Urothelium cell line (cell line): ENCODE results near the gene FYTTD1.

Source experiments
- DNase-seq: peaks from one replicate; pipeline ENCODE4 v3.0.0; 2011; ENCODE audit warnings: low spot score, mixed read lengths
- FAIRE-seq: peaks from 2 replicates; lab custom pipeline; 2011; peaks lifted over from hg19 to GRCh38; lab: Jason Lieb, UNC

Gene FYTTD1

GRCh38 chr3:197790033-197790432, 40.4 kb downstream of the FYTTD1 start:
- FAIRE-seq (no peak), DNase-seq (no peak)

GRCh38 chr3:197791113-197791891, 41.6 kb downstream of the FYTTD1 start, which contains the start of gene LRCH3:
LRCH3 (plus strand) TSS chr3:197791254; CDS start chr3:197791279, 25 bp downstream.
- FAIRE-seq: no peak
- peak; percentile 94 for DNase-seq

GRCh38 chr3:197791892-197792647, 42.4 kb downstream of the FYTTD1 start:
- no peak for FAIRE-seq

GRCh38 chr3:197793247-197793646, 43.6 kb downstream of the FYTTD1 start:
- DNase-seq (peak; percentile 2), FAIRE-seq (no peak)

More at GRCh38 chr3:197791892-197792647, 42.4 kb downstream of the FYTTD1 start:
- DNase-seq: peak; percentile 7

GRCh38 chr3:197794115-197794514, 44.4 kb downstream of the FYTTD1 start:
- no peak for FAIRE-seq
- DNase-seq: no peak

GRCh38 chr3:197795200-197795599, 45.5 kb downstream of the FYTTD1 start:
- DNase-seq (no peak), FAIRE-seq (no peak)

- FAIRE-seq (no peak), DNase-seq (no peak)
Observed at GRCh38 chr3:197796087-197796486, 46.4 kb downstream of the FYTTD1 start.

GRCh38 chr3:197798863-197799262, 49.2 kb downstream of the FYTTD1 start:
- DNase-seq: no peak
- FAIRE-seq: no peak

GRCh38 chr3:197800379-197800778, 50.7 kb downstream of the FYTTD1 start:
- FAIRE-seq: no peak
- DNase-seq: no peak

GRCh38 chr3:197801891-197802778, 52.5 kb downstream of the FYTTD1 start:
- FAIRE-seq (no peak), DNase-seq (no peak)

GRCh38 chr3:197802779-197803459, 53.2 kb downstream of the FYTTD1 start:
- no peak for DNase-seq
- no peak for FAIRE-seq

GRCh38 chr3:197804511-197804910, 54.8 kb downstream of the FYTTD1 start:
- no peak for FAIRE-seq
- no peak for DNase-seq

GRCh38 chr3:197807969-197808587, 58.4 kb downstream of the FYTTD1 start:
- DNase-seq (no peak), FAIRE-seq (no peak)

- FAIRE-seq (no peak), DNase-seq (no peak)
Observed at GRCh38 chr3:197809356-197810020, 59.8 kb downstream of the FYTTD1 start.

GRCh38 chr3:197810901-197811300, 61.2 kb downstream of the FYTTD1 start:
- no peak for FAIRE-seq

GRCh38 chr3:197811343-197811742, 61.7 kb downstream of the FYTTD1 start:
- DNase-seq (no peak), FAIRE-seq (no peak)

More at GRCh38 chr3:197810901-197811300, 61.2 kb downstream of the FYTTD1 start:
- DNase-seq: no peak

- FAIRE-seq (no peak), DNase-seq (no peak)
Observed at GRCh38 chr3:197814372-197814771, 64.7 kb downstream of the FYTTD1 start.

- FAIRE-seq (no peak), DNase-seq (no peak)
Observed at GRCh38 chr3:197820550-197821335, 71.1 kb downstream of the FYTTD1 start.
